HUES6 (cell line): Measurements from ENCODE around the gene HDAC10.
"Not testable (repeated sequence)": the region's sequence is repeated elsewhere in the genome, so short reads cannot be mapped to it uniquely, and the experiment has no call there.

Experiments
- H3K27ac ChIP-seq: 2 replicates; pipeline ENCODE4 v1.7.0; 2013; ENCODE audit warnings: low read depth, mild to moderate bottlenecking, low read length, inconsistent platforms
- H3K27me3 ChIP-seq: 2 replicates; pipeline ENCODE4 v1.6.1; 2013; ENCODE audit warnings: low read length; ENCODE audit not compliant: control insufficient read depth, insufficient read depth
- H3K36me3 ChIP-seq: 2 replicates; pipeline ENCODE4 v1.6.1; 2013; ENCODE audit warnings: low read length; ENCODE audit not compliant: control insufficient read depth, insufficient read depth
- H3K4me1 ChIP-seq: 2 replicates; pipeline ENCODE4 v1.6.1; 2013; ENCODE audit warnings: low read length; ENCODE audit not compliant: control insufficient read depth, insufficient read depth
- H3K4me3 ChIP-seq: 2 replicates; pipeline ENCODE4 v1.5.1; 2013; ENCODE audit warnings: low read depth, low read length
- H3K9ac ChIP-seq: one replicate; pipeline ENCODE4 v1.6.1; 2013; ENCODE audit warnings: mild to moderate bottlenecking, low read length
- H3K9me3 ChIP-seq: 2 replicates; pipeline ENCODE4 v1.6.1; 2013; ENCODE audit warnings: low read depth, low read length; ENCODE audit not compliant: control insufficient read depth, insufficient read depth

HDAC10 gene

DNA sequence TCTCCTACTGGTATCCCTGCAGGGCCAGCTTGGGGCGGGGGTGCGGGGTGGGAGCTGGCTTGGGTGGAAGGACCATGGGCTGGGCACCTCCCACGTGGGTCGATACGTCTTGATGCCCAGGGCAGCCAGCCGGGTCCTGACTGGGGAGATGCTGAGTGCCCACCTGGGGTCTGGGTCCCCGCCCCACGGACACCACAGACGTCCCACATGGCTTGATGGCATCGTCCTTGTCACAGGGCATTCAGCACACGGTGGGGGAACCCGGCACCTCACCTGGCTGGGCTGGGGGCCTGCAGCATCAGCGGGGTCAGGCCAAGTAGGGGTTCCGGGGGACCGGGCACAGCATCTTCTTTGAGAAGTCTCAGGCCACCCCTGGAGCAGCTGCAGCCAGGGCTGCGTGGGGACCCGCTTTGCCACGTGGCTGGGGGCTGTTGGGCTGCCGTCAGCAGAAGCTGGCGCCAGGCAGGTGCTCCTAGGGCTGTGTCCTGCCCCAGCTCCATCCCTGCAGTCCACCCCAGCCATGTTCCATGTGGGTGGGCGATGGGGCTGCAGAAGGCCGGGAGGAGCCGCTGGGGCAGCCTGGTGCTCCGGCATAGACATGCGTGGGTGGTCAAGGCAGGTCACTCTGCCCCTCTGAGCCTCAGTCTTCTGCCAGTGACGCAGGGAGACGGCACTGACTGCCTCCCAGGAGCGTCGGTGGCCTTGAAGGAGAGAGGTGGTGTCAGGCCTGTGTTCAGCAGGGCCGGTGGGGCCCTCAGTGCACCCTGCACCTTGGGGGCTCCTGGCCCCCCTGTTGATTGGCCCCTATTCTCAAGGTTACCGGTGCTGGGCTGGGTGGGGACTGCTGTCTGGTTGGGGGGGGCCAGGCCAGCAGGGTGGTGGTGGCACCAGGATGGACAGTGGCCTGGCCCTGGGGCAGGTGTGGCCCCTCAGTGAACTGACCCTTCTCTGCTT, 41.8 kb downstream of the HDAC10 start:
- no peaks in the 10 kb centered on the region for H3K9me3 ChIP-seq
- H3K4me3 ChIP-seq = no peak overlapping the region
- H3K4me1 ChIP-seq = 0 out of 2 replicates have a peak, but pooled peaks cover 5% of the 10 kb centered on the region
- no peaks in the 10 kb centered on the region for H3K27me3 ChIP-seq
- H3K9ac ChIP-seq = no peak overlapping the region
- H3K27ac ChIP-seq = no peak overlapping the region
- peaks cover 57% of the 10 kb centered on the region for H3K36me3 ChIP-seq

DNA sequence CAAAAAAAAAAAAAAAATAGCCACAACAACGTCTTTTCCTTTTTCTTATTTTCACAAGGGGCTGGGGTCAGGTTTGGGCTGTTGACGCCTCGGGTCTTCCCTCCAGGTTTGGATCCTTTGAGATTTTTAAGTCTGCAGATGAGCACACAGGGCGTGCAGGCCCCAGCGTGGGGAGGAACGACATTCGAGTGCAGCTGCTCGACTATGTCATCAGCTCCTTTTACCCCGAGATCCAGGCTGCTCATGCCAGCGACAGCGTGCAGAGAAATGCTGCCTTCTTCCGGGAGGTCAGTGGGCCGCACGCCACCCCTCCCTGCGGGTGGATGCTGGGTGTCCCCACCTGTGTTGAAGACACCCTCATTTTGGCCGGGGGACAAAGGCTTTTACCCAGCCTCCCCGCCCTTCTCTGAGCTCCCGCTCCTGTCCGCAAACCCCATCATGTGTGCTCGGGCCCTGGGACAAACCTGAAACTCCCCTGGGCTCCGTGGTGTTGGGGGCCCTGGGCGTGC, 42.6 kb downstream of the HDAC10 start:
- H3K4me1 ChIP-seq = 0 out of 2 replicates have a peak, but pooled peaks cover 5% of the 10 kb centered on the region
- H3K9me3 ChIP-seq = no peaks in the 10 kb centered on the region
- H3K36me3 ChIP-seq = peaks cover 58% of the 10 kb centered on the region
- H3K4me3 ChIP-seq = no peak overlapping the region
- H3K27ac ChIP-seq = no peak overlapping the region
- H3K9ac ChIP-seq = no peak overlapping the region
- no peaks in the 10 kb centered on the region for H3K27me3 ChIP-seq

DNA sequence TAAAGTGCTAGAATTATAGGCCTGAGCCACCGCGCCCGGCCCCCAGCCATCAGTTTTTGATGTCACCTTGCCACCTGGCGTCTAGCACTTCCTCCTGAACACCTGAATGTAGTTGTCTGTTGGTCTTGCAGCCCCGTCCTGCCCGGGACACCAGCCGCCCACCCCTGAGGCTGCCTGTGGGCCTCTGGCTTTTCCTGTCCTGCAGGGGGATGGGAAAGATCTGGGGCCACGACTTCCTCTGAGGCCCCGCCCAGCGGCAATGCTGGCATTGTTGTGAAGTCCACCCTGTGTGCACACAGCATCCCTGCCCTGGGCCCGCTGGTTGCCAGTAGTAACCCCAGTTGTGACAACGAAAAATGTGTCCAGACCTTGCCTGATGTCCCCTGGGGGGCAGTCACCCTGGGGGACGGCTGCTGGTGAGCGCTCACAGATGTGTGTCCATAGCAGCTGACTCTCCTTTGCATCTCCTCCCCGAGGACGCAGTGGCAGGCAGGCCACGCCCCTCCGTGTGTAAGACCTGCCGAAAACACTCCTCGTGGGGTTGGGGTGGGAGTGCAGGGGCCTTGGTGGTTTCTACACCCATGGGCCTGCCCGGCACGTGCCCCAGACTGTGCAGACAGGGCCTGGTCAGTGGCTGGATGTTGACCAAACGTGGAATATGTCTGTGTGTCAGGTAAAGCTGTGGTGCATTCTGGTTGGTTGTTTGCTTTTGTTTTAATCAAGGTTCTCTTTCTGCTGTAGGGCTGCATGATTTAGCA, 43.5 kb downstream of the HDAC10 start:
- Histone ChIP-seq H3K27me3 (no peaks in the 10 kb centered on the region), H3K9me3 (no peaks in the 10 kb centered on the region), H3K9ac (no peak overlapping the region), H3K36me3 (peaks cover 55% of the 10 kb centered on the region), H3K4me1 (0 out of 2 replicates have a peak, but pooled peaks cover 5% of the 10 kb centered on the region), H3K4me3 (no peak overlapping the region), H3K27ac (no peak overlapping the region)

DNA sequence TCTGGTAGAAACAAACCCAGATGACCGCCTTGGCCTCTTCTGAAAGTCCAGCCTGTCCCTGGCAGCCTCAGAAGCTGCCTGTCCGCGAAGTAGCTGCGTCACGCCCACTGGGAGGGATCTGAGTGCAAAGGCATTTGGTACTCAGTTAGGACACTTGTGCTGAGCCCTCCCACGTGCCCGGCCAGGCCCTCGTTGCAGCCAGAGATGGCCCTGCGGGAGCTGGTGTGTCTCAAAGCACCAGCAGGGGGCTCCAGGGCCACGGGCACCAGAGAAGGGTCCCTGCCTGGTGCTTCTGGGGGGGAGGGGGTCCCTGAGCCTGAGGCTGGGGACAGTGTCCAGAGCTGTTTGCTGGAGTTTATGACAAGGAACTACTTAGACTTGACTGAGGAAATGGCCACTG, 44.5 kb downstream of the HDAC10 start:
- Histone ChIP-seq H3K27ac (no peak overlapping the region), H3K4me3 (no peak overlapping the region), H3K36me3 (peaks cover 47% of the 10 kb centered on the region), H3K9me3 (no peaks in the 10 kb centered on the region), H3K27me3 (no peaks in the 10 kb centered on the region), H3K9ac (no peak overlapping the region), H3K4me1 (peaks cover 5% of the 10 kb centered on the region; the same call in 1 of the 2 replicates)

DNA sequence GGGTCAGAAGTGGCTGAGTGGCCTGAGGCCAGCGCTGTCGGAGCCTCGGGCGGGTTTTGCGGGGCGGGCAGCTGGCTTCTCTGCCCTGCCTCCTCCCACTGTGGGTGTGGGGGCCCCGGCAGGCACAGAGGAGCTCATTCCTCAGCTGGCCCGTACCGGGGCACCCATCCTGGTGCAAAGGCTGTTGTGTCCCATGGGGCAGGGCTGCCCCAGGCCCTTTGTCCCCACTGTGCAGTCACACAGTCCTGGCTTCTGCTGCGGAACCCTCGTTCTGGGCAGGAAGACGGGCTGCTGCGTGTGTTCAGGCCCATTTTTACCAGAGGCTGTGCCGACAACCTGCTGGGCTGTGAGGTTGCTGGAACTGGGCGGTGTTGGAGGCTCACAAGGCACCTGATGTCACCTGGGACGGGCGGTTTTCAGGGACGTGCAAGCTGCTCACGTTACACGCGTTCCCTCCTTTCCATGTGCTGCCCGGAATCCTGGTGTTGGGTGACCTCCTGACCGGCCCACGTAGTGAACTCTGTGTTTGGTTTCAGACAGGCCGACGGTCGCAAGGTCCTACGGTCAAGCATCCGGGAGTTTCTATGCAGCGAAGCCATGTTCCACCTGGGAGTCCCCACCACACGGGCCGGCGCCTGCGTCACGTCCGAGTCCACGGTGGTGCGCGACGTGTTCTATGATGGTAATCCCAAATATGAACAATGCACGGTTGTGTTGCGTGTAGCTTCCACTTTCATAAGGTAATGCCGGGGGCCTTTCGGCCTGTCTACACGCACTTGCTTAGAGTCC, 45.1 kb downstream of the HDAC10 start:
- Histone ChIP-seq H3K4me1 (peaks cover 5% of the 10 kb centered on the region; the same call in 1 of the 2 replicates), H3K36me3 (peaks cover 42% of the 10 kb centered on the region), H3K9ac (no peak overlapping the region), H3K27me3 (no peaks in the 10 kb centered on the region), H3K4me3 (no peak overlapping the region), H3K9me3 (no peaks in the 10 kb centered on the region), H3K27ac (no peak overlapping the region)

DNA sequence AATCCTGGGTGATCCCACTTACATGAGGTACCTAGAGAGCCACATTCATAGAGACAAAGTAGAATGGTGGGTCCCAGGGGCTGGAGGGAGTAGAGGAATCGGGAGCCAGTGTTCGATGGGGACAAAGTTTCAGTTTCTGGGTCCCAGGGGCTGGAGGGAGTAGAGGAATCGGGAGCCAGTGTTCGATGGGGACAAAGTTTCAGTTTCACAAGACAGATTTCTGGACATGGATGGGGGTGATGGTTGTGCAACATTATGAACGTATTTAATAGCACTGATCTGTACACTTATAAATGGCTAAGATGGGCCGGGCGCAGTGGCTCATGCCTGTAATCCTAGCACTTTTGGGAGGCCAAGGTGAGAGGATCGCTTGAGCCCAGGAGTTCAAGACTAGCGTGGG, 46.1 kb downstream of the HDAC10 start:
- not testable (repeated sequence) for H3K27me3 ChIP-seq, H3K4me3 ChIP-seq, H3K9me3 ChIP-seq, H3K27ac ChIP-seq, H3K9ac ChIP-seq, H3K4me1 ChIP-seq
- peaks cover 32% of the 10 kb centered on the region for H3K36me3 ChIP-seq

DNA sequence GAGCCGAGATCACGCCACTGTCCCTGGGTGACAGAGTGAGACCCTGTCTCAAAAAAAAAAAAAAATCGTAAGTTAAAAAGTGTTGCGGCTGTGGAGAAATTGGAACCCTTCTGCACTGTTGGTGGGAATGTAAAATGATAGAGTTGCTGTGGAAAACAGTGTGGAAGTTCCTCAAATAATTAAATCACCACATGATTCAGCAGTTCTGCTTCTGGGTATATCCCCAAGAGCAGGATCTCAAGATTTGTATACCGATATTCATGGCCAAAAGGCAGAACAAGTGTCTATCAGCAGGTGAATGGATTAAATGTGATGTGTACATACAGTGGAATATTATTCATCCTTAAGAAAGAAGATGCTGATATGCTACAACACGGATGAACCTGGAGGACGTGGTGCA, 46.5 kb downstream of the HDAC10 start:
- peaks cover 31% of the 10 kb centered on the region for H3K36me3 ChIP-seq
- no peak overlapping the region for H3K9ac ChIP-seq
- H3K27me3 ChIP-seq = no peaks in the 10 kb centered on the region
- H3K4me1 ChIP-seq = peaks cover 9% of the 10 kb centered on the region; the same call in 1 of the 2 replicates
- no peak overlapping the region for H3K27ac ChIP-seq
- H3K9me3 ChIP-seq = no peaks in the 10 kb centered on the region
- H3K4me3 ChIP-seq = no peak overlapping the region

DNA sequence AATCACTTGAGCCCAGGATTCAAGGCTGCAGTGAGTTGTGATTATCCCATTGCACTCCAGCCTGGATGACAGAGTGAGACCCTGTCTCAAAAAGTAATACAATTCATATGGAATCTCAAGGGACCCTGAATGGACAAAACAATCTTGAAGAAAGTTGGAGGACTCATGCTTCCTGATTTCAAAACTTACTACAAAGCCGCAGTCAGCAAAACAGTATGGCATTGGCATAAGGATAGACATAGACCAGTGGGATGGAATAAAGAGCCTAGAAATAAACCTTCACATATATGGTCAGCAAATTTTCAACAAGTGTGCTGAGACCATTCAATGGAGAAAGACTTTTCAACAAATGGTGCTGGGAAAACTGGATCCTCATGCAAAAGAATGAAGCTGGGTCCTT, 47.8 kb downstream of the HDAC10 start:
- Histone ChIP-seq H3K36me3 (peaks cover 27% of the 10 kb centered on the region), H3K4me1 (peaks cover 14% of the 10 kb centered on the region; the same call in 1 of the 2 replicates)

DNA sequence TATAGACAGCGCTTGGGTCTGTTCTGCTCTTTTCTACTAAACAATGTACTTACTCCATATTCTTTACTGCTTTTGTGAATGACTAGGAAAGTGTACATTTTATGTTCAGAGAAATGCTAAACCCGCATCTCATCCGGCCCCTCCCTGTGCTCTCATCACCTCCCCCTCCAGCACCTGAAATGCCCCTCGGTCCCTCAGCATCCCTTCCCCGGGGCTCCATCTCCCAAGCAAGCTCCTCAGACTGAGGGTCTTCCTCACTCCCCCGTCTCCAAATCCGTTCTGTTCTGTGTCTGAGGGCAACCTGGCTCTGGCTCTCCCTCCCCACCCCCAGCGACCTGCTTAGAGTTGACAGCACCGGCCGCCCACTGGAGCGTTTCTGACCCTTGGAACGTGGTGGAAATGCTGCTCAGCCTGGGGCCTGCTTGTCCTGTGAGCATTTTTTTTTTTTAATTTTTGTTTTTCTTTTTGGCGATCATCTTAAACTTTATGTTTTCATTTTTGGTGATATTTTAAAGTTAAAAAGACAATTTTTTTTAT, 48.9 kb downstream of the HDAC10 start:
- H3K27me3 ChIP-seq = no peaks in the 10 kb centered on the region
- H3K9me3 ChIP-seq = no peaks in the 10 kb centered on the region
- peak overlapping the region; percentile 73 for H3K4me3 ChIP-seq
- H3K36me3 ChIP-seq = peaks cover 27% of the 10 kb centered on the region
- H3K9ac ChIP-seq = peak overlapping the region; percentile 76
- peaks cover 14% of the 10 kb centered on the region; the same call in 1 of the 2 replicates for H3K4me1 ChIP-seq
- no peak overlapping the region for H3K27ac ChIP-seq

More for the DNA sequence above, 47.8 kb downstream of the HDAC10 start:
- no peaks in the 10 kb centered on the region for H3K9me3 ChIP-seq
- H3K9ac ChIP-seq = no peak overlapping the region
- H3K27me3 ChIP-seq = no peaks in the 10 kb centered on the region
- H3K4me3 ChIP-seq = no peak overlapping the region
- H3K27ac ChIP-seq = no peak overlapping the region
